ENCODE results near the gene TCF23. TPM values are rescaled to one million over a fixed set of nuclear protein-coding genes. Genes with fewer than 3 reads are reported as not detected.

Gene TCF23
- total RNA-seq, 1 experiment from 2014 or later: not detected

DNA sequence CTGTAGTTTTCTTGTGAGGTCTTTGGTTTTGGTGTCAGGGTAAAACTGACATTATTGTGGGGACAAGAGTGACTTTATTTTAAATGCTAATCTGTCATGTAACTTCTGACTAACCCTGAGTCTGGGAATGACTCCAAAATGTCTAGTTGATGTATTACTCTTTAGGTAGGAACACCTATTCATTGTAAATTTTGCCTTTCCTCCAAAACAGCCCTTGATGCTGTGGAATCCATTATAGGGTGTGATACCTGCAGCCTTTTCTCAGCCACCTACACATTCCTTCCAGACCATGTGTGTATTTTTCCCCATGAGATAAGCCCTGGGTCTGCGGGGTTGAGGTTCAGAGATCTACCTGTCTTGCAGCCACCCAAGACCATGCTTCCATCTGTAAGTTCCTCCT, 5.5 kb upstream of the TCF23 start:
- Histone ChIP-seq H3K4me1 (replicated peaks; ENCODE audit: insufficient read depth) (no peaks in the 10 kb centered on the region), H3K36me3 (ENCODE audit: low read depth) (no peaks in the 10 kb centered on the region), H2AFZ (no peak overlapping the region), H3F3A (ENCODE audit: insufficient read depth, low read depth) (no peaks in the 10 kb centered on the region; the same call in 1 of the 2 replicates), H3K9me2 (ENCODE audit: insufficient read depth) (no peaks in the 10 kb centered on the region), H3K4me3 (no peak overlapping the region), H3K27ac (no peak overlapping the region), H3K79me2 (ENCODE audit: low read depth) (no peaks in the 10 kb centered on the region), H3K4me2 (no peak overlapping the region), H3K9me3 (ENCODE audit: insufficient read depth, low read depth) (no peaks in the 10 kb centered on the region), H3K27me3 (ENCODE audit: insufficient read depth, low read depth) (peaks cover 13% of the 10 kb centered on the region), H4K20me1 (ENCODE audit: insufficient read depth) (no peaks in the 10 kb centered on the region)
- intact Hi-C loops (cut with micrococcal nuclease; ENCODE audit: unreplicated experiment): no loop called here
- CTCF ChIA-PET: interaction anchor here (0.6 kb wide), 1 partner anchor 103 kb away, joined by 4 read pairs; no protein-coding TSS in a partner anchor
- POLR2A ChIA-PET (ENCODE audit: unreplicated experiment): no interaction called here
- TF ChIP-seq, protein P1, sequence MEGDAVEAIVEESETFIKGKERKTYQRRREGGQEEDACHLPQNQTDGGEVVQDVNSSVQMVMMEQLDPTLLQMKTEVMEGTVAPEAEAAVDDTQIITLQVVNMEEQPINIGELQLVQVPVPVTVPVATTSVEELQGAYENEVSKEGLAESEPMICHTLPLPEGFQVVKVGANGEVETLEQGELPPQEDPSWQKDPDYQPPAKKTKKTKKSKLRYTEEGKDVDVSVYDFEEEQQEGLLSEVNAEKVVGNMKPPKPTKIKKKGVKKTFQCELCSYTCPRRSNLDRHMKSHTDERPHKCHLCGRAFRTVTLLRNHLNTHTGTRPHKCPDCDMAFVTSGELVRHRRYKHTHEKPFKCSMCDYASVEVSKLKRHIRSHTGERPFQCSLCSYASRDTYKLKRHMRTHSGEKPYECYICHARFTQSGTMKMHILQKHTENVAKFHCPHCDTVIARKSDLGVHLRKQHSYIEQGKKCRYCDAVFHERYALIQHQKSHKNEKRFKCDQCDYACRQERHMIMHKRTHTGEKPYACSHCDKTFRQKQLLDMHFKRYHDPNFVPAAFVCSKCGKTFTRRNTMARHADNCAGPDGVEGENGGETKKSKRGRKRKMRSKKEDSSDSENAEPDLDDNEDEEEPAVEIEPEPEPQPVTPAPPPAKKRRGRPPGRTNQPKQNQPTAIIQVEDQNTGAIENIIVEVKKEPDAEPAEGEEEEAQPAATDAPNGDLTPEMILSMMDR (conservative IDR thresholded peaks at IDR 0.05): no peak
- no peak for TF ChIP-seq EZH2 (IDR thresholded peaks at IDR 0.05; ENCODE audit: low read depth)
- DNase-seq: peak; percentile 13 to 63
- BruUV-seq (replicated peaks): no TSS peak

- H3K4me2 ChIP-seq: no peak overlapping the region
- H3K36me3 ChIP-seq (ENCODE audit: low read depth): no peaks in the 10 kb centered on the region
- H4K20me1 ChIP-seq (ENCODE audit: insufficient read depth): no peaks in the 10 kb centered on the region
- DNase-seq: no peak
- H3K79me2 ChIP-seq (ENCODE audit: low read depth): no peaks in the 10 kb centered on the region
- ChIA-PET CTCF (no interaction called here), POLR2A (ENCODE audit: unreplicated experiment) (no interaction called here)
- intact Hi-C loops (cut with micrococcal nuclease; ENCODE audit: unreplicated experiment): no loop called here
- H3K27me3 ChIP-seq (ENCODE audit: insufficient read depth, low read depth): peaks cover 9% of the 10 kb centered on the region
- H2AFZ ChIP-seq: no peak overlapping the region
- H3K9me2 ChIP-seq (ENCODE audit: insufficient read depth): no peaks in the 10 kb centered on the region
- H3K27ac ChIP-seq: no peak overlapping the region
- no TSS peak for BruUV-seq (replicated peaks)
- H3K9me3 ChIP-seq (ENCODE audit: insufficient read depth, low read depth): no peaks in the 10 kb centered on the region
- no peak overlapping the region for H3K4me3 ChIP-seq
- H3K4me1 ChIP-seq (replicated peaks; ENCODE audit: insufficient read depth): no peaks in the 10 kb centered on the region
- TF ChIP-seq EZH2 (IDR thresholded peaks at IDR 0.05; ENCODE audit: low read depth): no peak
- TF ChIP-seq, protein P1 (conservative IDR thresholded peaks at IDR 0.05): no peak
- no peaks in the 10 kb centered on the region; the same call in 1 of the 2 replicates for H3F3A ChIP-seq (ENCODE audit: insufficient read depth, low read depth)
Observed at GRCh38 chr2:27145682-27146081, 3.1 kb upstream of the TCF23 start.

DNA sequence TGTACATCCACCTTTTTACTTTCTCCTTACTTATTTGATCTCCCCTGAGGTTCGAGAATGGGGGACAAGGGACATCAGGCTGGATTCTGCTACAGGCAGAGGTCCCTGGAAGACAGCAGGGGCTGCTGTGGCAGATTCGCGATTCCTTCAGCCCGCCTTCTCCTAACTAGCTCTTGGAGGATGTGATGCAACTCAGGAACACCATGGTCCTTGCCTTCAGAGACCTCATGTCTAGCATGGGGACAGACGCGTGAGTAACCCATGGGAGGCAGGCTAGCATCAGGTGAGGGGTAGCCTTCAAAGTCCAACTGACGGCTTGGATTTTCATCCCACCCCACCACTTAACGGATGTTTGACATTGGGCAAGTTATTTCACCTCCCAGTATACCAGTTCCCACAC, 869 bp upstream of the TCF23 start:
- Histone ChIP-seq H3K4me1 (replicated peaks; ENCODE audit: insufficient read depth) (no peaks in the 10 kb centered on the region), H3K27ac (no peak overlapping the region), H3K4me2 (no peak overlapping the region), H3K9me2 (ENCODE audit: insufficient read depth) (no peaks in the 10 kb centered on the region), H2AFZ (no peak overlapping the region), H3F3A (ENCODE audit: insufficient read depth, low read depth) (peaks cover 2% of the 10 kb centered on the region; the same call in 1 of the 2 replicates), H3K27me3 (ENCODE audit: insufficient read depth, low read depth) (no peaks in the 10 kb centered on the region), H3K36me3 (ENCODE audit: low read depth) (no peaks in the 10 kb centered on the region), H4K20me1 (ENCODE audit: insufficient read depth) (no peaks in the 10 kb centered on the region), H3K79me2 (ENCODE audit: low read depth) (no peaks in the 10 kb centered on the region), H3K9me3 (ENCODE audit: insufficient read depth, low read depth) (no peaks in the 10 kb centered on the region), H3K4me3 (no peak overlapping the region)
- no TSS peak for BruUV-seq (replicated peaks)
- no peak for TF ChIP-seq EZH2 (IDR thresholded peaks at IDR 0.05; ENCODE audit: low read depth)
- TF ChIP-seq, protein P1 (conservative IDR thresholded peaks at IDR 0.05): no peak
- DNase-seq: no peak
- intact Hi-C loops (cut with micrococcal nuclease; ENCODE audit: unreplicated experiment): no loop called here
- CTCF ChIA-PET: no interaction called here
- POLR2A ChIA-PET (ENCODE audit: unreplicated experiment): no interaction called here

Measured in PC-9 (cell line).